Fibroblast of skin of right biceps (primary cell): ENCODE data around the gene ZSCAN31.
"Not testable (repeated sequence)": the region's sequence is repeated elsewhere in the genome, so short reads cannot be mapped to it uniquely, and the experiment has no call there.

Source experiments
- DNase-seq: peaks from one replicate; pipeline ENCODE4 v3.0.0-alpha.2; 2013

Gene ZSCAN31

GRCh38 chr6:28351493-28351925, 15.6 kb upstream of the ZSCAN31 start:
- no peak for DNase-seq

- DNase-seq: no peak
Observed at GRCh38 chr6:28351087-28351486, 15.1 kb upstream of the ZSCAN31 start.

- DNase-seq: peak; percentile 75
Observed at GRCh38 chr6:28349892-28350737, 14.2 kb upstream of the ZSCAN31 start, which contains the start of gene ZKSCAN3. TSS of gene ZKSCAN3 (plus strand) at chr6:28349947. CDS start at chr6:28359587, 9,640 bp downstream.

GRCh38 chr6:28349344-28349891, 13.5 kb upstream of the ZSCAN31 start:
- DNase-seq: no peak

- no peak for DNase-seq
Observed at GRCh38 chr6:28347119-28347518, 11.2 kb upstream of the ZSCAN31 start.

GRCh38 chr6:28345201-28345600, 9.3 kb upstream of the ZSCAN31 start:
- no peak for DNase-seq

GRCh38 chr6:28343898-28344677, 8.1 kb upstream of the ZSCAN31 start:
- no peak for DNase-seq

GRCh38 chr6:28340310-28341095, 4.6 kb upstream of the ZSCAN31 start:
- no peak for DNase-seq

GRCh38 chr6:28337121-28337520, 1.2 kb upstream of the ZSCAN31 start:
- DNase-seq: no peak

- peak; percentile 42 for DNase-seq
Observed at GRCh38 chr6:28336284-28337120, 554 bp upstream of the ZSCAN31 start.

- no peak for DNase-seq
Observed at GRCh38 chr6:28335040-28335563, 846 bp downstream of the ZSCAN31 start.

GRCh38 chr6:28334286-28335039, 1.5 kb downstream of the ZSCAN31 start:
- DNase-seq: no peak

GRCh38 chr6:28333599-28334018, 2.3 kb downstream of the ZSCAN31 start:
- DNase-seq: no peak

- no peak for DNase-seq
Observed at GRCh38 chr6:28333047-28333446, 2.9 kb downstream of the ZSCAN31 start.

- DNase-seq: no peak
Observed at GRCh38 chr6:28330041-28330440, 5.9 kb downstream of the ZSCAN31 start.

- DNase-seq: no peak
Observed at GRCh38 chr6:28326371-28326948, 9.5 kb downstream of the ZSCAN31 start.

GRCh38 chr6:28323813-28324424, 12.0 kb downstream of the ZSCAN31 start:
- DNase-seq: no peak

- no peak for DNase-seq
Observed at GRCh38 chr6:28322661-28323060, 13.3 kb downstream of the ZSCAN31 start.

- not testable (repeated sequence) for DNase-seq
Observed at GRCh38 chr6:28317866-28318265, 18.1 kb downstream of the ZSCAN31 start.

GRCh38 chr6:28315628-28316027, 20.3 kb downstream of the ZSCAN31 start:
- DNase-seq: peak; percentile 7
